HepG2 (cell line): ENCODE measurements around the gene LY6G5B. TPM values are rescaled to one million over a fixed set of nuclear protein-coding genes. Genes with fewer than 3 reads are reported as not detected.

Experiments
- ATAC-seq: fragments of 200-7000 bp; cut with Tn5 transposase; 3 replicates; pipeline ENCODE4 v1.9.1; 2020; ENCODE audit warnings: mild to moderate bottlenecking, moderate library complexity
- BruUV-seq: library from RNA; stranded (reverse); fragments of 400-500 nt; replicated peaks from 2 replicates; lab custom pipeline; 2021; lab: Mats Ljungman, UMichigan
- CTCF ChIA-PET: fragments of 300-600 bp; formaldehyde crosslinking; extraction: SDS; loops from one replicate; lab custom pipeline; 2021; ENCODE audit warnings: low total read pairs, inconsistent platforms, low intra/inter-chr PET ratio; lab: Yijun Ruan, JAX
- POLR2A ChIA-PET: fragments of 350-600 bp; sonication (Branson Sonifier 250); formaldehyde crosslinking; loops from one replicate; lab custom pipeline; 2020; ENCODE audit warnings: antibody characterized with exemption, inconsistent platforms; lab: Yijun Ruan, JAX
- DNase-seq: peaks from one replicate; pipeline ENCODE4 v3.0.0-alpha.2; 2015; ENCODE audit warnings: low spot score
- FAIRE-seq: peaks from 3 replicates; lab custom pipeline; 2011; peaks lifted over from hg19 to GRCh38; lab: Jason Lieb, UNC
- H2AFZ ChIP-seq: one replicate; pipeline ENCODE4 v1.6.1; 2011; ENCODE audit warnings: low read length, inconsistent platforms
- H3K27ac ChIP-seq: fragments of 300-600 bp; 3 replicates; pipeline ENCODE4 v1.8.0; 2011; ENCODE audit warnings: mixed run types, mild to moderate bottlenecking, mixed read lengths, low read length, inconsistent platforms; ENCODE audit not compliant: insufficient read depth; ENCODE audit errors: extremely low read length
- H3K27me3 ChIP-seq, 2 experiments: fragments of 200-600 bp in 1 of 2; 2 replicates in 1 of 2; 3 replicates in 1 of 2; pipeline versions ENCODE4 v1.6.0 to v1.8.0; 2011; ENCODE audit warnings: low read length in 2 of 2, mild to moderate bottlenecking in 2 of 2, moderate library complexity in 2 of 2, inconsistent platforms in 1 of 2; ENCODE audit not compliant: insufficient read depth in 2 of 2, control insufficient read depth in 1 of 2
- H3K36me3 ChIP-seq, 2 experiments: fragments of 200-600 bp in 1 of 2; replicated peaks in 1 of 2; 2 replicates in 1 of 2; 3 replicates in 1 of 2; pipeline versions ENCODE4 v1.5.1 to v1.8.0; 2011; ENCODE audit warnings: low read length in 2 of 2, inconsistent platforms in 1 of 2; ENCODE audit not compliant: insufficient read depth in 2 of 2, control insufficient read depth in 1 of 2
- H3K4me1 ChIP-seq: 2 replicates; pipeline ENCODE4 v1.5.1; 2012; ENCODE audit warnings: low read length, inconsistent platforms; ENCODE audit not compliant: insufficient read depth
- H3K4me2 ChIP-seq: 2 replicates; pipeline ENCODE4 v1.6.0; 2011; ENCODE audit warnings: low read depth, low read length, inconsistent platforms
- H3K4me3 ChIP-seq, 3 experiments: fragments of 200-600 bp in 1 of 3; sonication (generic), shearing (Covaris generic) in 1 of 3; replicated peaks in 1 of 3; 2 replicates each; pipeline ENCODE4 v1.5.1; 2011 to 2016; ENCODE audit warnings: low read length in 3 of 3, inconsistent platforms in 2 of 3, low read depth in 2 of 3, mild to moderate bottlenecking in 2 of 3, control low read depth in 1 of 3, mixed read lengths in 1 of 3; ENCODE audit not compliant: insufficient read depth in 1 of 3
- H3K79me2 ChIP-seq: one replicate; pipeline ENCODE4 v1.6.1; 2011; ENCODE audit warnings: low read length, inconsistent platforms; ENCODE audit not compliant: insufficient read depth
- H3K9ac ChIP-seq: 2 replicates; pipeline ENCODE4 v1.6.0; 2011; ENCODE audit warnings: mild to moderate bottlenecking, low read depth, low read length, inconsistent platforms; ENCODE audit not compliant: insufficient read depth
- H3K9me3 ChIP-seq: 2 replicates; pipeline ENCODE4 v1.5.1; 2012; ENCODE audit warnings: mild to moderate bottlenecking, low read length
- H4K20me1 ChIP-seq: 2 replicates; pipeline ENCODE4 v1.6.0; 2011; ENCODE audit warnings: inconsistent platforms, mild to moderate bottlenecking, low read length, moderate library complexity; ENCODE audit not compliant: insufficient read depth
- AGO2 ChIP-seq: fragments of 200-400 bp; formaldehyde crosslinking; optimal IDR thresholded peaks from 2 replicates; pipeline ENCODE3; 2017; ENCODE audit warnings: mild to moderate bottlenecking, low read depth, low read length, moderate library complexity
- MTF2 ChIP-seq: sonication (generic); formaldehyde crosslinking; IDR thresholded peaks from 2 replicates; pipeline ENCODE4 v1.5.0; 2020; ENCODE audit warnings: missing genetic modification reagents, borderline replicate concordance
- POLR2G ChIP-seq: fragments of 200-400 bp; formaldehyde crosslinking; IDR thresholded peaks from 2 replicates; pipeline ENCODE4 v1.6.1; 2018; ENCODE audit warnings: mild to moderate bottlenecking, low read depth, low read length, moderate library complexity
- PRDM10 ChIP-seq: sonication (generic); formaldehyde crosslinking; IDR thresholded peaks from 2 replicates; pipeline ENCODE4 v1.4.0; 2020; ENCODE audit warnings: low read depth, missing genetic modification reagents
- RBFOX2 ChIP-seq: fragments of 200-400 bp; formaldehyde crosslinking; IDR thresholded peaks from 2 replicates; pipeline ENCODE4 v1.6.1; 2017; ENCODE audit warnings: low read depth, mild to moderate bottlenecking, low read length
- RBM22 ChIP-seq: fragments of 200-400 bp; formaldehyde crosslinking; optimal IDR thresholded peaks from 2 replicates; pipeline ENCODE3; 2017; ENCODE audit warnings: mild to moderate bottlenecking, low read length, moderate library complexity
- SP4 ChIP-seq: sonication (generic); formaldehyde crosslinking; IDR thresholded peaks from 2 replicates; pipeline ENCODE4 v1.8.1; 2023; ENCODE audit warnings: mild to moderate bottlenecking, missing genetic modification reagents
- SSRP1 ChIP-seq: IDR thresholded peaks from 2 replicates; pipeline ENCODE4 v1.6.1; 2016; ENCODE audit warnings: control low read depth
- WGBS: methylation state at CpG from one replicate; pipeline ENCODE4 v1.1.6; 2017; ENCODE audit warnings: low lambda C conversion rate; 5-methylcytosine and 5-hydroxymethylcytosine counted together
- in situ Hi-C: cut with HindIII; loops from 2 replicates; pipeline ENCODE4 v1.10.0; 2017; ENCODE audit warnings: low pct_unique_long_range_greater_than_20kb; ENCODE audit not compliant: extremely low pct_ligation_motif_present
- intact Hi-C: fragments of 100-400 bp; cut with micrococcal nuclease; formaldehyde crosslinking; loops from one replicate; pipeline ENCODE4 v1.10.0; 2022; ENCODE audit not compliant: unreplicated experiment
- polyA plus RNA-seq, 8 experiments: library from polyadenylated mRNA; depleted of rRNA in 3 of 8; stranded (reverse) in 7 of 8; unstranded in 1 of 8; fragments of >200 nt; fragmentation: Illumina TruSeq in 4 of 8; extraction: Trizol in 4 of 8; gene quantifications; 2 replicates each; pipeline versions ENCODE4 v1.2.1 to v1.2.3, GENCODE V29; 2011 to 2016; ENCODE audit warnings: low read depth in 4 of 8, missing spikeins in 1 of 8, mixed read lengths in 1 of 8; ENCODE audit not compliant: insufficient read depth in 1 of 8
- total RNA-seq, 5 experiments: library from RNA; depleted of rRNA; stranded (reverse); fragments of >200 nt; fragmentation: Illumina TruSeq; extraction: Trizol; gene quantifications; 2 replicates each; pipeline ENCODE4 v1.2.3, GENCODE V29; 2016; ENCODE audit warnings: low read depth in 1 of 5
- TF ChIP-seq, protein P1 (sequence below): IDR thresholded peaks from 2 replicates; pipeline ENCODE4 v1.6.1; 2016; ENCODE audit warnings: mild to moderate bottlenecking
- TF ChIP-seq, protein P2 (sequence below): sonication (generic); formaldehyde crosslinking; IDR thresholded peaks from 2 replicates; pipeline ENCODE4 v1.5.0; 2020; ENCODE audit warnings: missing genetic modification reagents

The LY6G5B gene
- total and polyA plus RNA-seq, 2 of the 13 experiments (the other 11 are each of a cell fraction or from before 2014, with no cell fraction given): 7.8 to 15.7 TPM

- Histone ChIP-seq H3K79me2 (no peaks in the 10 kb centered on the region), H4K20me1 (0 out of 2 replicates have a peak, but pooled peaks cover 2% of the 10 kb centered on the region), H3K36me3 (peaks cover 76 to 100% of the 10 kb centered on the region in 2 experiments), H2AFZ (no peak overlapping the region), H3K27ac (no peak overlapping the region), H3K9me3 (no peaks in the 10 kb centered on the region), H3K4me3 (no peak overlapping the region), H3K9ac (no peak overlapping the region), H3K4me1 (no peaks in the 10 kb centered on the region), H3K4me2 (no peak overlapping the region), H3K27me3 (no peaks in the 10 kb centered on the region)
- intact Hi-C loops (no loop called here), in situ Hi-C loops (no loop called here)
- ChIA-PET CTCF (no interaction called here), POLR2A (interaction anchor here (1.1 to 2.9 kb wide), 4 partner anchors 9 to 30 kb away, joined by 3 to 11 read pairs (median 7); partner anchors contain the start of genes APOM and C6orf47)
- ATAC-seq: no peak
- 98% methylated on average over 25 of the region's 25 CpGs for WGBS
- FAIRE-seq: no peak
- TF ChIP-seq SSRP1 (CRISPR knock-in tag): 0 out of 2 replicates have a peak, but pooled peaks have one; percentile 49
- TF ChIP-seq MTF2 (CRISPR knock-in tag): no peak
- TF ChIP-seq, protein P1, sequence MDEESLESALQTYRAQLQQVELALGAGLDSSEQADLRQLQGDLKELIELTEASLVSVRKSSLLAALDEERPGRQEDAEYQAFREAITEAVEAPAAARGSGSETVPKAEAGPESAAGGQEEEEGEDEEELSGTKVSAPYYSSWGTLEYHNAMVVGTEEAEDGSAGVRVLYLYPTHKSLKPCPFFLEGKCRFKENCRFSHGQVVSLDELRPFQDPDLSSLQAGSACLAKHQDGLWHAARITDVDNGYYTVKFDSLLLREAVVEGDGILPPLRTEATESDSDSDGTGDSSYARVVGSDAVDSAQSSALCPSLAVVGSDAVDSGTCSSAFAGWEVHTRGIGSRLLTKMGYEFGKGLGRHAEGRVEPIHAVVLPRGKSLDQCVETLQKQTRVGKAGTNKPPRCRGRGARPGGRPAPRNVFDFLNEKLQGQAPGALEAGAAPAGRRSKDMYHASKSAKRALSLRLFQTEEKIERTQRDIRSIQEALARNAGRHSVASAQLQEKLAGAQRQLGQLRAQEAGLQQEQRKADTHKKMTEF (CRISPR knock-in tag): no peak
- TF ChIP-seq POLR2G: peak; percentile 53; the same call in 1 of the 2 replicates
- peak; percentile 18 for TF ChIP-seq AGO2
- TF ChIP-seq RBM22: peak; percentile 81
- TF ChIP-seq, protein P2, sequence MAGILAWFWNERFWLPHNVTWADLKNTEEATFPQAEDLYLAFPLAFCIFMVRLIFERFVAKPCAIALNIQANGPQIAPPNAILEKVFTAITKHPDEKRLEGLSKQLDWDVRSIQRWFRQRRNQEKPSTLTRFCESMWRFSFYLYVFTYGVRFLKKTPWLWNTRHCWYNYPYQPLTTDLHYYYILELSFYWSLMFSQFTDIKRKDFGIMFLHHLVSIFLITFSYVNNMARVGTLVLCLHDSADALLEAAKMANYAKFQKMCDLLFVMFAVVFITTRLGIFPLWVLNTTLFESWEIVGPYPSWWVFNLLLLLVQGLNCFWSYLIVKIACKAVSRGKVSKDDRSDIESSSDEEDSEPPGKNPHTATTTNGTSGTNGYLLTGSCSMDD (CRISPR knock-in tag): no peak
- TF ChIP-seq RBFOX2: peak; percentile 54
- TF ChIP-seq SP4 (CRISPR knock-in tag): 0 out of 2 replicates have a peak, but pooled peaks have one; percentile 36
- no peak for TF ChIP-seq PRDM10 (CRISPR knock-in tag)
- DNase-seq: no peak
- no TSS peak for BruUV-seq
These were observed 39.4 kb upstream of the LY6G5B start for GRCh38 chr6:31630177-31630934.
